ENCODE measurements around the gene SLC9A3.

SLC9A3 gene

DNA sequence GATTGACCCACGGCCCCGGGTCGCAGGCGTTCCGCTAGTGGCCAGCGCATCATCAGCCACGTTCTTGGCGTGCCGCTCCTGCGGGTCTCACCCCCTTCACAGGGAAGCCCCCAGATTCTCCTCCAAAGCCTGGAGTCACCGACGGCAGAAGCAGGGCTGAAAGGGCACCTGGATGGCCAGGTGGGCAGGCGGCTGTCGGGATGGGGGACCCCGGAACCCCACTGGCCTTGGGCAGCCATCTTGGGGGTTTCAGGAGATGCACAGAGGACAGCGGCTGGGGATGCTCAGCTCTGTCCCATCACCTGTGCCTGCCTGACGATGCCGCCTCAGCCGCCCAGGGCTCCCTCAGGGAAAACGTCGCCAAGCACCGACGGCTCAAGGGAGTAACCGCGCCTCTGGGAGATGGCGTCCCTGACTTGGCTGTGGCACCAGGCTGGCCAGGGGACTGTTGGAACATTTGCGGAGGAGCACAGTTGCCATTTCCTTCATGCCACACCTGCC is 14.1 kb upstream of the SLC9A3 start:
- Mint-ChIP-seq H3K27ac (no peak overlapping the region), H3K27me3 (ENCODE audit: low read depth, poor library complexity) (peaks cover 32% of the 10 kb centered on the region), H3K4me3 (no peak overlapping the region), H3K9me3 (no peaks in the 10 kb centered on the region), H3K4me1 (peaks cover 34% of the 10 kb centered on the region), H3K36me3 (ENCODE audit: low read depth) (no peaks in the 10 kb centered on the region)
- TF ChIP-seq, protein P1, sequence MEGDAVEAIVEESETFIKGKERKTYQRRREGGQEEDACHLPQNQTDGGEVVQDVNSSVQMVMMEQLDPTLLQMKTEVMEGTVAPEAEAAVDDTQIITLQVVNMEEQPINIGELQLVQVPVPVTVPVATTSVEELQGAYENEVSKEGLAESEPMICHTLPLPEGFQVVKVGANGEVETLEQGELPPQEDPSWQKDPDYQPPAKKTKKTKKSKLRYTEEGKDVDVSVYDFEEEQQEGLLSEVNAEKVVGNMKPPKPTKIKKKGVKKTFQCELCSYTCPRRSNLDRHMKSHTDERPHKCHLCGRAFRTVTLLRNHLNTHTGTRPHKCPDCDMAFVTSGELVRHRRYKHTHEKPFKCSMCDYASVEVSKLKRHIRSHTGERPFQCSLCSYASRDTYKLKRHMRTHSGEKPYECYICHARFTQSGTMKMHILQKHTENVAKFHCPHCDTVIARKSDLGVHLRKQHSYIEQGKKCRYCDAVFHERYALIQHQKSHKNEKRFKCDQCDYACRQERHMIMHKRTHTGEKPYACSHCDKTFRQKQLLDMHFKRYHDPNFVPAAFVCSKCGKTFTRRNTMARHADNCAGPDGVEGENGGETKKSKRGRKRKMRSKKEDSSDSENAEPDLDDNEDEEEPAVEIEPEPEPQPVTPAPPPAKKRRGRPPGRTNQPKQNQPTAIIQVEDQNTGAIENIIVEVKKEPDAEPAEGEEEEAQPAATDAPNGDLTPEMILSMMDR (IDR thresholded peaks at IDR 0.05), result no peak
- DNase-seq, result no peak

GRCh38 chr5:537621-538071 is 13.4 kb upstream of the SLC9A3 start:
- H3K27me3 Mint-ChIP-seq (ENCODE audit: low read depth, poor library complexity), result peaks cover 30% of the 10 kb centered on the region
- TF ChIP-seq, protein P1 (IDR thresholded peaks at IDR 0.05), result no peak
- H3K27ac Mint-ChIP-seq, result no peak overlapping the region
- H3K4me1 Mint-ChIP-seq, result peaks cover 41% of the 10 kb centered on the region
- DNase-seq, result no peak
- no peaks in the 10 kb centered on the region for H3K36me3 Mint-ChIP-seq (ENCODE audit: low read depth)
- no peaks in the 10 kb centered on the region for H3K9me3 Mint-ChIP-seq
- H3K4me3 Mint-ChIP-seq, result no peak overlapping the region

- Mint-ChIP-seq H3K27me3 (ENCODE audit: low read depth, poor library complexity) (peaks cover 27% of the 10 kb centered on the region), H3K4me1 (peaks cover 41% of the 10 kb centered on the region), H3K4me3 (no peak overlapping the region), H3K27ac (no peak overlapping the region), H3K9me3 (no peaks in the 10 kb centered on the region), H3K36me3 (ENCODE audit: low read depth) (no peaks in the 10 kb centered on the region)
- TF ChIP-seq, protein P1 (IDR thresholded peaks at IDR 0.05), result no peak
- DNase-seq, result no peak
Measured at GRCh38 chr5:537098-537497, 12.8 kb upstream of the SLC9A3 start.

DNA sequence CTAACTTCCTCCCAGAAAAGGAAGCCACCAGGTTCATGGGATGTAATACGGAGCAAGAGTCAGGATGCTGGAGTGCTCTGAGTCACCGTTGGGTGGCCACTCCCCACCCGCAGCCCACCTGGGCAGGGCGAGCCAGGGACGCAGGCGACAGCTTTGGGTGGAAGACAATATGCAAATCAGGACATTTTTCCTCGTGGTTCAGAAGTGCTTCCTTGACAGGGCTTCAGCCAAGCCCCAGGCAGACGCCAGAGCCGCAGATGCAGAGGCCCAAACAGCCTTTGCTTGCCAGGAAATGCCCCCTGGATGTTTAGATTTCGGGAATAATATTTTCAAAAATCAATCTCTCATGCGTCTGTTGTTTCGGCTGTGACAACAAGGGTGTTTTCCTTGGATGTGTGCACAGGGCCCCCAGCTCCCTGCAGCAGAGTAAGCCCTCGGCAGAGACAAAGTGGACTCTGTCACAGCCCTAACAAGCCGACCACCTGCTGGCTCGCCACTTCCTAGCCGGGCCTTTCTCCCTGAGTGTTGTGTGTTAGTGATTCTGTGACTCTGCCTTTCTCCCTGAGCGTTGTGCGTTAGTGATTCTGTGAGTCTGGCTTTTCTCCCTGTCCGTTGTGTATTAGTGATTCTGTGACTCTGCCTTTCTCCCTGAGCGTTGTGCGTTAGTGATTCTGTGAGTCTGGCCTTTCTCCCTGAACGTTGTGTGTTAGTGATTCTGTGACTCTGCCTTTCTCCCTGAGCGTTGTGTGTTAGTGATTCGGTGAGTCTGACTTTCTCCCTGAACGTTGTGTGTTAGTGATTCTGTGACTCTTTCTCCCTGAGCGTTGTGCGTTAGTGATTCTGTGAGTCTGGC is 11.8 kb upstream of the SLC9A3 start:
- peaks cover 31% of the 10 kb centered on the region for H3K27me3 Mint-ChIP-seq (ENCODE audit: low read depth, poor library complexity)
- H3K4me3 Mint-ChIP-seq, result no peak overlapping the region
- no peaks in the 10 kb centered on the region for H3K9me3 Mint-ChIP-seq
- H3K4me1 Mint-ChIP-seq, result peaks cover 49% of the 10 kb centered on the region
- DNase-seq, result no peak
- TF ChIP-seq, protein P1 (IDR thresholded peaks at IDR 0.05), result no peak
- no peaks in the 10 kb centered on the region for H3K36me3 Mint-ChIP-seq (ENCODE audit: low read depth)
- H3K27ac Mint-ChIP-seq, result peak overlapping the region; percentile 68

- no peak overlapping the region for H3K27ac Mint-ChIP-seq
- peaks cover 53% of the 10 kb centered on the region for H3K4me1 Mint-ChIP-seq
Measured at GRCh38 chr5:534743-535671, 10.8 kb upstream of the SLC9A3 start.

More at GRCh38 chr5:534743-535671, 10.8 kb upstream of the SLC9A3 start:
- Mint-ChIP-seq H3K4me3 (no peak overlapping the region), H3K36me3 (ENCODE audit: low read depth) (no peaks in the 10 kb centered on the region), H3K9me3 (no peaks in the 10 kb centered on the region), H3K27me3 (ENCODE audit: low read depth, poor library complexity) (peaks cover 41% of the 10 kb centered on the region)
- DNase-seq, result no peak
- TF ChIP-seq, protein P1 (IDR thresholded peaks at IDR 0.05), result no peak

Measured in nephron progenitor cell (in vitro differentiated cells).